Upper lobe of left lung (tissue), 6 donors: Measurements from ENCODE around the gene MAP3K6. TPM values are rescaled to one million over a fixed set of nuclear protein-coding genes. Genes with fewer than 3 reads are reported as not detected.

Source experiments
- ATAC-seq, 2 donors: fragments of 200-7000 bp; cut with Tn5 transposase; one replicate each; pipeline ENCODE4 v1.9.1; 2022; ENCODE audit warnings: mild to moderate bottlenecking in 2 of 2, moderate library complexity in 2 of 2; ENCODE audit not compliant: low FRiP score in 2 of 2
- DNase-seq, 2 donors: peaks; one replicate each; pipeline ENCODE4 v3.0.0-alpha.2; 2019 to 2020
- H3K27ac ChIP-seq, 4 donors: fragments of 200-600 bp; sonication (generic); one replicate each; pipeline ENCODE4 v1.5.1; 2016 to 2019
- H3K27me3 ChIP-seq, 4 donors: fragments of 200-600 bp; sonication (generic); one replicate each; pipeline ENCODE4 v1.5.1; 2017 to 2019
- H3K36me3 ChIP-seq, 4 donors: fragments of 200-600 bp; sonication (generic); one replicate each; pipeline ENCODE4 v1.5.1; 2016 to 2019
- H3K4me1 ChIP-seq, 4 donors: fragments of 200-600 bp; sonication (generic); one replicate each; pipeline ENCODE4 v1.5.1; 2018 to 2019
- H3K4me3 ChIP-seq, 4 donors: fragments of 200-600 bp; sonication (generic); one replicate each; pipeline ENCODE4 v1.5.1; 2017 to 2019; ENCODE audit warnings: mild to moderate bottlenecking in 2 of 4, moderate library complexity in 1 of 4
- H3K9me3 ChIP-seq, 4 donors: fragments of 200-600 bp; sonication (generic); one replicate each; pipeline ENCODE4 v1.5.1; 2018 to 2019
- EP300 ChIP-seq, 4 donors: sonication (generic); formaldehyde crosslinking; IDR thresholded peaks; one replicate each; pipeline ENCODE4 v1.5.1; 2017; ENCODE audit warnings: antibody characterized with exemption in 4 of 4, control low read depth in 2 of 4
- POLR2A ChIP-seq, 4 donors: fragments of 450-650 bp; IDR thresholded peaks; one replicate each; pipeline ENCODE4 v1.5.1; 2016 to 2017; ENCODE audit warnings: antibody characterized with exemption in 4 of 4, mild to moderate bottlenecking in 2 of 4
- POLR2AphosphoS5 ChIP-seq, 2 donors: sonication (generic); formaldehyde crosslinking; IDR thresholded peaks; one replicate each; pipeline ENCODE4 v1.5.1; 2017; ENCODE audit warnings: antibody characterized with exemption in 2 of 2
- WGBS, 2 donors: methylation state at CpG; one replicate each; pipeline ENCODE4 v1.1.5; 2017 to 2018; 5-methylcytosine and 5-hydroxymethylcytosine counted together
- total RNA-seq, 6 donors: library from RNA; depleted of rRNA in 4 of 6; stranded (reverse); fragments of >200 nt in 4 of 6; gene quantifications; one replicate each; pipeline versions ENCODE4 v1.1.0 to v1.2.1, GENCODE V29; 2016 to 2021
- TF ChIP-seq, protein P1 (sequence below), 6 experiments: fragments of 450-650 bp in 4 of 6; fragments of 200-600 bp in 2 of 6; sonication (generic) in 2 of 6; IDR thresholded peaks; one replicate each; pipeline ENCODE4 v1.5.1; 2016 to 2019; ENCODE audit warnings: antibody characterized with exemption in 6 of 6
- donor health status: DM: no; HTN: no; CAD: no; lungs with moderate emphysema.
- donor health status: DM: no; HTN: yes; CAD: no; lungs with severe emphysema.

MAP3K6 gene
- total RNA-seq, 6 donors from 2014 or later: 36.6 to 302 (median 118) TPM

- H3K27ac ChIP-seq: peak overlapping the region; percentile 46 to 82 (median 72)
- no peak overlapping the region for H3K4me3 ChIP-seq
- peaks cover 38 to 74% (median 46%) of the 10 kb centered on the region in 4 donors for H3K4me1 ChIP-seq
Observed at GRCh38 chr1:27403931-27404330, 37.2 kb upstream of the MAP3K6 start.

GRCh38 chr1:27403065-27403726, 36.4 kb upstream of the MAP3K6 start:
- Histone ChIP-seq H3K27me3 (no peaks in the 10 kb centered on the region), H3K4me3 (no peak overlapping the region), H3K36me3 (peaks cover 15 to 32% (median 18%) of the 10 kb centered on the region in 4 donors), H3K4me1 (peaks cover 38 to 74% (median 46%) of the 10 kb centered on the region in 4 donors), H3K27ac (peak overlapping the region; percentile 46 to 82 (median 72)), H3K9me3 (no peaks in the 10 kb centered on the region)
- peak in 1 of 2 donors; percentile 33 for TF ChIP-seq POLR2AphosphoS5 (IDR thresholded peaks at IDR 0.05)
- TF ChIP-seq POLR2A (IDR thresholded peaks at IDR 0.05): no peak
- TF ChIP-seq, protein P1, sequence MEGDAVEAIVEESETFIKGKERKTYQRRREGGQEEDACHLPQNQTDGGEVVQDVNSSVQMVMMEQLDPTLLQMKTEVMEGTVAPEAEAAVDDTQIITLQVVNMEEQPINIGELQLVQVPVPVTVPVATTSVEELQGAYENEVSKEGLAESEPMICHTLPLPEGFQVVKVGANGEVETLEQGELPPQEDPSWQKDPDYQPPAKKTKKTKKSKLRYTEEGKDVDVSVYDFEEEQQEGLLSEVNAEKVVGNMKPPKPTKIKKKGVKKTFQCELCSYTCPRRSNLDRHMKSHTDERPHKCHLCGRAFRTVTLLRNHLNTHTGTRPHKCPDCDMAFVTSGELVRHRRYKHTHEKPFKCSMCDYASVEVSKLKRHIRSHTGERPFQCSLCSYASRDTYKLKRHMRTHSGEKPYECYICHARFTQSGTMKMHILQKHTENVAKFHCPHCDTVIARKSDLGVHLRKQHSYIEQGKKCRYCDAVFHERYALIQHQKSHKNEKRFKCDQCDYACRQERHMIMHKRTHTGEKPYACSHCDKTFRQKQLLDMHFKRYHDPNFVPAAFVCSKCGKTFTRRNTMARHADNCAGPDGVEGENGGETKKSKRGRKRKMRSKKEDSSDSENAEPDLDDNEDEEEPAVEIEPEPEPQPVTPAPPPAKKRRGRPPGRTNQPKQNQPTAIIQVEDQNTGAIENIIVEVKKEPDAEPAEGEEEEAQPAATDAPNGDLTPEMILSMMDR (IDR thresholded peaks at IDR 0.05): peak in 1 of 6 experiments; percentile 15
- TF ChIP-seq EP300 (IDR thresholded peaks at IDR 0.05): no peak
- ATAC-seq: peak; percentile 26 to 77
- peak in 1 of 2 donors; percentile 75 for DNase-seq
- 61% methylated on average over 8 to 24 of the region's 24 CpGs for WGBS, 2 donors

More at GRCh38 chr1:27403931-27404330, 37.2 kb upstream of the MAP3K6 start:
- DNase-seq: no peak
- TF ChIP-seq POLR2AphosphoS5 (IDR thresholded peaks at IDR 0.05) (no peak), EP300 (IDR thresholded peaks at IDR 0.05) (no peak), POLR2A (IDR thresholded peaks at IDR 0.05) (no peak)
- TF ChIP-seq, protein P1 (IDR thresholded peaks at IDR 0.05): no peak
- H3K36me3 ChIP-seq: peaks cover 16 to 39% (median 25%) of the 10 kb centered on the region in 4 donors
- no peaks in the 10 kb centered on the region for H3K9me3 ChIP-seq
- H3K27me3 ChIP-seq: no peaks in the 10 kb centered on the region
- no peak for ATAC-seq

DNA sequence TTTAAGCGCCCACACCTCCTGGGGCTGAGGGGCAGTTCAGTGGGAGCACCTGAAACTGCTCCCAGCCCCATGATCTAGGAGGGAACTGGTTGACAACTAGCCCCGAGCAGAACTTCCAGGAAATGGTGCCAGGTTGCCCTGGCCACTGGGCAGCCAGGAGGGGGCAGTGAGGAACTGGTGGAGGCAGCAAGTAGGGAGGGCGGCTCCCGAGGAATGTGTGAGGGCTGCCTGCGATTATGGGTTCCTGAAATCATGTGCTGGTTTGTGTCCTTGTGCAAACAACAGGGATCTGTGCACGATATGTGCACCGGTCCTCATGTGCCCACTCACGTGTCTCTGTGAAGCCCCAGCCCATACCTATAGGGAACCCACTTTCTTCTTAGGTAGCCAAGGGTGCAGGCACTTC, 35.6 kb upstream of the MAP3K6 start:
- no peak overlapping the region for H3K4me3 ChIP-seq
- peaks cover 7 to 23% (median 10%) of the 10 kb centered on the region in 4 donors for H3K36me3 ChIP-seq
- H3K4me1 ChIP-seq: peaks cover 41 to 74% (median 47%) of the 10 kb centered on the region in 4 donors
- DNase-seq (peak in 1 of 2 donors; percentile 90), ATAC-seq (peak; percentile 43 to 78)
- H3K9me3 ChIP-seq: no peaks in the 10 kb centered on the region
- TF ChIP-seq POLR2A (IDR thresholded peaks at IDR 0.05): peak in 1 of 4 donors; percentile 22
- peak; percentile 71 to 76 for TF ChIP-seq POLR2AphosphoS5 (IDR thresholded peaks at IDR 0.05)
- peak in 1 of 4 donors; percentile 27 for TF ChIP-seq EP300 (IDR thresholded peaks at IDR 0.05)
- TF ChIP-seq, protein P1 (IDR thresholded peaks at IDR 0.05): peak; percentile 54 to 85 (median 74)
- WGBS, 2 donors: 15 to 18% methylated on average over 7 to 8 of the region's 8 CpGs
- H3K27me3 ChIP-seq: no peaks in the 10 kb centered on the region
- H3K27ac ChIP-seq: peak overlapping the region; percentile 46 to 82 (median 72)

DNA sequence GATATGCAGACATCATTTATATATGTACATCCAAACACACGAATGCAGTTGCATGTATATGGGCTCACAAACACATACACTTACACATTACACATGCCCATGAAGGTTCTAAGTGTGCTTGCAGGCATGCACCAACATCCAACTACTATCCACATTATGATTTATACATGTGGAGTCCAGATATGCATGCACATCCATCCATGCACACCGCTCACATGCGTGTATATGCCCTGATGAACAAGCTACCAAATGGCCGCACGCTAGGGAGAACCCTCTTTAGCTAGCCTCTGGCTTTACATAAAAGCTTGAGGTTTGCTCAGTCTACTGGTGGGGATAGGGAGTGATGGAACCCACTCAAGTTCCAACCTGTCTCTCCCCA, 34.2 kb upstream of the MAP3K6 start:
- peak overlapping the region in 1 of 4 donors; percentile 46 for H3K27ac ChIP-seq
- no peak overlapping the region for H3K4me3 ChIP-seq
- H3K27me3 ChIP-seq: no peaks in the 10 kb centered on the region
- peaks cover 0 to 9% (median 0%) of the 10 kb centered on the region in 4 donors for H3K36me3 ChIP-seq
- TF ChIP-seq POLR2AphosphoS5 (IDR thresholded peaks at IDR 0.05): no peak
- TF ChIP-seq, protein P1 (IDR thresholded peaks at IDR 0.05): no peak
- no peak for TF ChIP-seq EP300 (IDR thresholded peaks at IDR 0.05)
- TF ChIP-seq POLR2A (IDR thresholded peaks at IDR 0.05): no peak
- ATAC-seq: no peak
- 87 to 89% methylated on average over 5 of the region's 5 CpGs for WGBS, 2 donors
- peaks cover 44 to 66% (median 46%) of the 10 kb centered on the region in 4 donors for H3K4me1 ChIP-seq
- H3K9me3 ChIP-seq: no peaks in the 10 kb centered on the region
- no peak for DNase-seq
